ENCODE results near the gene DYNLL2.
"Not testable (repeated sequence)": the region's sequence is repeated elsewhere in the genome, so short reads cannot be mapped to it uniquely, and the experiment has no call there.

DYNLL2 gene

GRCh38 chr17:58107306-58107705 is 24.1 kb downstream of the DYNLL2 start:
- DNase-seq: no peak

DNA sequence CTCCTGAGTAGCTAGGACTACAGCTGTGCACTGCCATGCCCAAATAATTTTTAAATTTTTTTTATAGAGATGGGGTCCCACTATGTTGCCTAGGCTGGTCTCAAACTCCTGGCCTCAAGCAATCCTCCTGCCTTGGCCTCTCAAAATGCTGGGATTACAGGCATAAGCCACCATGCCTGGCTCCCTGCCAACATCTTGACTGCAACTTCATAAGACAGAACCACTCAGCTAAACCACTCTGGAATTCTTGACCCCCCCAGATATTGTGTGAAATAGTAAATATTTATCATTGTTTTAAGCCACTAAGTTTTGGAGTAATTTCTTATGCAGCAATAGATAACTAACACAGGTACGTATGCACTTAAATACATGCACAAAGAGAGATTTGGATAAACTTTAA is 26.0 kb downstream of the DYNLL2 start:
- no peak for DNase-seq

DNA sequence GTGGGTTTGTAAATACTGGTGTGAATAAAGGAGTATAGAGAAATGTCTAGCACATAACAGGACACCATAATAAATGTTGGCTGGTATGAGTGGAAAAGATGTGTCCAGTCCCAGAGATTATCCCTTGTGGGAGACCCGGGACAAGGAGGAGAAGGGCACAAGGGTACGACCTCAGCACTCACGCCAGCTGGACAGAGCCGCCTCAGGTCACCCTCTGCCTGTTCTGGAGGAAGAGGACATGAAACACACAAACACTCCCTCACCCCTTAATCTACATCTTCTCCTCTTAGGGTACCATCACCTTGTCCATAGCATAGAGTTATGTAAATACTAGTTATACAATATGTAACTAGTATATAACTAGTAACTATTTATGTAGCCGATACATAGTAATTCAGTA is 26.8 kb downstream of the DYNLL2 start:
- DNase-seq: no peak

DNA sequence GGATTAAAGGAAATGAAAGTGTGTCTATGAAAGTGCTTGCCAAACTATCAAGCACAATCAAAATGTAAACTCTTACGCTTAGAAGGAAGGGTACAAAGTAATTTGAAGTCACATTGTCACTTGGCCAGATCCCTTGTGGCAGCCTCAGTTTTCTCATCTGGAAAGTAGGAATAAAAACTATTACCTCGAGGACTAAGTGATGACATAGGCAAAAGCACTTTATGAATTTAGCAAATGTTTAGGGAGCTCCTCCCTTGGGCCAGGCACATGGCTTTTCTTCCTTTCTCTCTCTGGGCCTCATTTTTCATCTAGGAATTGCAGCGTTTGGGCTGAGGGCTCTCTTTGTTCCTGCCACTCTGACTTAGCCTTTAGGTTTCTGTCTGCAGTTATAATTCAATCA is 28.5 kb downstream of the DYNLL2 start:
- DNase-seq: no peak

- DNase-seq: peak; percentile 66 to 83 (median 79)
These were observed 29.9 kb downstream of the DYNLL2 start for GRCh38 chr17:58112970-58113631.

GRCh38 chr17:58113947-58114346 is 30.7 kb downstream of the DYNLL2 start:
- no peak for DNase-seq

- no peak for DNase-seq
These were observed 34.2 kb downstream of the DYNLL2 start for GRCh38 chr17:58117382-58117781.

DNA sequence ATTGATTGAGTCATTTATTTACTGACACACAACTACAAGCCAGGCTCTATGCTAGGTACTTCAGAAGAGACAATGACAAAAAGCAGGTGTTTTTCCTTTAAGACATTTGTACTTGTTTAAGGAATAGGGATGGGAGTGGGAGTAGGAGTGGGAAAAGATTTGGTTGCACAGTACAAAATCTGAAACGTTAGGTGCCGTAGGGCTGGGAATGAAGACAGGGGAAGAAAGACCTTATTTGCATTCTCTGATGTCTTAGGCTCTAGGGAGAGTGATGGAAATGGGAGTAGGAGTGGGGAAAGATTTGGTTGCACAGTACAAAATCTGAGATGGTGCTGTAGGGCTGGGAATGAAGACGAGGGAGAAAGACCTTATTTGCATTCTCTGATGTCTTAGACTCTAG is 36.3 kb downstream of the DYNLL2 start:
- no peak for DNase-seq

DNA sequence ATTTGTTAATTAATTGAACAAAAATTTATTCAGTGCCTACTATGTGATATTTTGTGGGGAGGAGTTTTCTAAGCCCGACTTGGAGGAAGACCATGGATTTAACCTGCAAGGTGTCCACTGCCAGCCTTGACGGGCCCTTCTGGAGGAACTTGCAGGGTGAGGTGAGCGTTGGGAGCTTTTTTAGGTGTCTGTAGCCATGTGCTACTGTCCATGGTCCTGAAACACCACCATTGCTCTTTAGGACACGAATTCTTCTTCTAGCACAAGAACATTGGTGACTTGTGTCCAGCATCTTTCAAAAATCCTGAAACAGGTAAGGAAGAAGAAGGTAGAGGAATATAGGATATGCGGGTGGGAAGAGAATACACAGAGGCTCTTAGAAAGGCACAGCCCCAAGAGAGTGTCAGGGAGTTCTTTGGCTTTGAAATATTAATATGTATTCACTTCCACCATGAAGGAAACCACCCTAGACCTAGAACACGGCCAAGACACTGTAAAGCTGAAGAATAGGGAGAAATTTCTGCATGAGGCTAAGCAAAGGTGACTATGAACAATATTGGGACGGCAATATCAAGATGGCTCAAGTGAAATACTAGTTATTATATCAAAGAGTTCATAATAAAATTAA is 37.1 kb downstream of the DYNLL2 start:
- peak in 1 of 4 experiments; percentile 9 for DNase-seq

GRCh38 chr17:58121925-58122324 is 38.7 kb downstream of the DYNLL2 start:
- DNase-seq: peak in 1 of 4 experiments; percentile 2

GRCh38 chr17:58127846-58128245 is 44.6 kb downstream of the DYNLL2 start:
- no peak for DNase-seq

DNA sequence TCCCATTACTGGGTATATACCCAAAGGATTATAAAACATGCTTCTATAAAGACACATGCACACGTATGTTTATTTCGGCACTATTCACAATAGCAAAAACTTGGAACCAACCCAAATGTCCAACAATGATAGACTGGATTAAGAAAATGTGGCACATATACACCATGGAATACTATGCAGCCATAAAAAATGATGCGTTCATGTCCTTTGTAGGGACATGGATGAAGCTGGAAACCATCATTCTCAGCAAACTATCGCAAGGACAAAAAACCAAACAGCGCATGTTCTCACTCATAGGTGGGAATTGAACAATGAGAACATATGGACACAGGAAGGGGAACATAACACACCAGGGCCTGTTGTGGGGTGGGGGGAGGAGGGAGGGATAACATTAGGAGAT is 49.5 kb downstream of the DYNLL2 start:
- not testable (repeated sequence) for DNase-seq

DNA sequence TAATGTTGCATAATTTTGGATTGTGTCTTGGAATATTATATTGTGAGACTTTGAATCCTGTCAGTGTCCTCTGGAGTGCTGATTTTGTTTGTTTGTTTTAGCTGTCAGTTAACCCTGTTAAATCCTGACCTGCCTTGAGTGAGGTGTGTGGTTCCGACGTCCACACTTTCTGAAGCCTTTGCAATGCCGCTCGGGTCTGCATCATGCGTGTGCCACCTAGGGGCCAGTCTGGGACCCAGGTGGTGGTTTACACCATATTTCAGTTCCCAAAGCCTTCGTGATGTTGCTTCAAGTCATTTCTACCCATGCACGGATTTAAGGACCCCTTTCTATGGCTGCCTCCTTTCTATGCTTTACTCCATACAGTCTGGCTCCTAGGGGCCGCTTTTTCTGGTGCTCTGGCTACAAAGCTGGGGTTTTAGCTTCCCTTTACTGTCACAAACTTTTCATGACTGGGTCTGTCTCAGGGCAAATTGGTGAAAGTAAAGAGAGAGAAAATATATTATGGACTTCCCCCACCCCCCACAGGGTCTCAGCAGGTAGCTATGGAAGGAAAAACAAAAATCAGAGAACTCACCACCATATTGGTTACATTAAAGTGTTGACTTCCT is 53.6 kb downstream of the DYNLL2 start:
- DNase-seq: no peak

DNA sequence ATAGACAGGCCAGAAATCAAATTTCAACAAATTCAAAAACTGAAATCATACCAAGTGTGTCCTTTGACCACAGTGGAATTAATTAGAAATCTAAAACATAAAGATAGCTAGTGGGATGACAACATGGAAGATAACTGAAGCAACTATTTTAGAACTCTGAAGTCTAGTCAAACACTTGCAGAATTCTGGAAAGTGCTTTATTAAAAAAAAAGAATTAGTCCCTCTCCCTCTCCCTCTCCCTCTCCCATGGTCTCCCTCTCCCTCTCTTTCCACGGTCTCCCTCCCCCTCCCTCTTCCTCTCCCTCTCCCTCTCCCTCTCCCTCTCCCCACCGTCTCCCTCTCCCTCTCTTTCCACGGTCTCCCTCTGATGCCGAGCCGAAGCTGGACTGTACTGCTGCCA is 58.3 kb downstream of the DYNLL2 start:
- DNase-seq: no peak

DNA sequence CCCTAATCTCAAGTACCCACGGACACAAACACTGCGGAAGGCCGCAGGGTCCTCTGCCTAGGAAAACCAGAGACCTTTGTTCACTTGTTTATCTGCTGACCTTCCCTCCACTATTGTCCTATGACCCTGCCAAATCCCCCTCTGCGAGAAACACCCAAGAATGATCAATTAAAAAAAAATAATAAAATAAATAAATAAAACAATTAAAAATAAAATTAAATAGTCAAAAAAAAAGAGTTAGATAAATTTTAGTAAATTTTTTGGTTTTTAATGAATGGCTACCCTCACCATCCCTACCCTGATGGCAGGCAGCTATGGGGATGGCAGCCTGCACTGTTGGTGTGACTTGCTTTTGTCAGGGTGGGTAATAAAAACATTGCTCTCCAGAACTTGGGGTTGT is 60.1 kb downstream of the DYNLL2 start:
- not testable (repeated sequence) for DNase-seq

GRCh38 chr17:58144801-58145200 is 61.6 kb downstream of the DYNLL2 start:
- no peak for DNase-seq
